ENCODE data around the gene RAX.

The RAX gene

DNA sequence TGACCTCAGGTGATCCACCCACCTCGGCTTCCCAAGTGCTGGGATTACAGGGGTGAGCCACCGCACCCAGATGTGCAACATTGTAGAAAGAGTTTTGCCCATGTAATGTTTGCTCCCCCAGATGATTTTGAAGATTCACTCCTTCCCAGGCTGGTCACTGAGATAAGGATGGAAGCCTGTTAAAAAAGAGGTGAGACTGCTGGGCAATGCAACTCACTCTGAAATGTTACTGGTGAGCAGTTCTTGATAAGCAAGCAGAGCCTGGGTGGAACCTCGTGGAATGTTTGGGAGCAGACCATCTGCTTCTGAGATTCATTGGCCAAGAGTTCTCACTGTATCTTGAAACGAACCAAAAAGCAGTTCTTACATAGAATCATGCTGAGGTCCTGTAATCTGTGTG, 33.6 kb downstream of the RAX start:
- no peak for DNase-seq

DNA sequence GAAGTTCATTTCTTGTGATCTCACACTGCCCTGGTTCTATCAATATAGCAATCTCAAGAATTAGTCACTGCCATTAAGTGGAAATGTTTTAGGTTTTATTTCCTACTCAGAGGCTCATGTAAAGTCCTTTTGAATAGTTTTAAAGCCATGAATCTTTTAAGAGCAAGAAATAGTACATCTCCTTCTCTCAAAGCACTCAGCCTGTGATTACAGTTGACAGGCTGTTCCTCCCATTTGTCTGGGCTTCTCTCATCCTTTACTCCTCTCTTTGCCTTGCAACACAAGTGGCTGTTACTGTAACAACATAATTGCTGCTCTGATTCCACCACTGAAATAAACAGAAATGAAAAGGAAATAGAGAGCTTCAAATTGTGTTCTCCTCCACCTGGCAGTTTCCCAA, 34.9 kb downstream of the RAX start:
- no peak for DNase-seq

DNA sequence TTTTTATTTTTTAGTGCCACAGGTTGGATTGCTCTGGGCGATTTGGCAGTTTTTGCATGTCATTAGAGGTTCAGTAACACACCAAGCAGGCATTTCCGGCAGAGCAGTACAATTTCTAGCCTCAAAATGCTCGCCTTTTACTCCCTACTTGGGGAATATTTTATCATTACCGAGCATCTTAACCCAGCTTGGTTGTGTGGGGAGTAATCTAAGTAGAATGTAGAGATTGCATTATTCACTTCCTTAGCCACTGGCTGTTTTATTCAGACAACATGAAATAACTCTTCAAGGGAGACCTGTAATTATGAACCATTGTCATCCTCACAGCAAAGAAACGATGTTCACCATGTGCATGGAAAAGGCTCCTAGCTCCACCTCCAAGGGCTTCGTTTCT, 40.2 kb downstream of the RAX start:
- DNase-seq, result no peak

DNA sequence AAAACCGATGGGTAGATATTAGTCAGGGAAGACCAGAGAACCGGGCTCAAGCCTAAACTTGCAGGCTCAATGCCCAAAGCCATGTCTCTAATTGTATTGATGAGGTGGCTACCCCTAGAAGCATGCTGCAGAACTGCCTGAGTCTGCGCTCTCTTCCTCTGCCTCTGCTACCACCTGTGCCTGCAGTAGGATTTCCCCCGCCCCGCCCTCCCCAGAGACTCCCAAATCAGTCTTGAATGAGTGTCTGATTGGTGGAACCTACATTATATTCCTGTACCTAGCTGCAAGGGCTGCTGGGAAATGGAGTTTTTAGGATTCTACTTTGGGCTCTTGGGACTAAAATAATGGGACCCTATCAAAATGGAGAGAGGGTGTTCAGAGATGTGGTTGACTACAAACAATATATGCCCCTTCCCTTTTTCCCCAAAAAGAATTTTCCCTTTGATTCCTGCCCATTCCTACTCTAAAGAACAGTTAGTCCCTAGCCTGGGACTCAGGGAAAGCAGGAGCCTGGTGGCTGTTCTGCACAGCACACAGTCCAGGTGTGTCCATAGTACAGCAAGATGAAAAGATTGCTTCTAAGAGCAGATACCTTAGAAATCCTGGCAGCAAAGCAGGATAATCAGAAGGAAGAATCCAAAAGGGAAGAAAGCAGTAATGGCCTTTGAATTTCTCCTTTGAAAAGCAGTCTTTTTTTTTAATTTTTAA, 40.8 kb downstream of the RAX start:
- DNase-seq, result no peak

DNA sequence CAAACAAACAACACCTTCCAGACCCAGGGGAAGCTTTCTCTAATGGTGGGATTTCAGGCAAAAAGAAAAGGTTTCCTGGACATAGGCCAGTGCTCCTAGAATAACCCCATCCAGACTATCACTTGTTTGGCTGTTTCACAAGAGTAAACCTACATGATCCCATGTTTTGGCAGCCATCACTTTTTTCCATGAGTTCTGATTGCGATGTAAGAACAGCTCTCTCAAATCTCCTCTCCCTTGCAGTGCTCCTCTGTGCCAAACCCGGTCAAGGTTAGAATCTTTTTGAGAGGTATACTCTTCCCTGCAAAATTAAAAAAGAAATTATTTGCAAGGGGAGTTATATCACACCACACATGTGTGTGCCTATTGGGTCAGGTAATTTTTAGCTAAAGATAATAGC, 41.4 kb downstream of the RAX start:
- DNase-seq, result no peak

DNA sequence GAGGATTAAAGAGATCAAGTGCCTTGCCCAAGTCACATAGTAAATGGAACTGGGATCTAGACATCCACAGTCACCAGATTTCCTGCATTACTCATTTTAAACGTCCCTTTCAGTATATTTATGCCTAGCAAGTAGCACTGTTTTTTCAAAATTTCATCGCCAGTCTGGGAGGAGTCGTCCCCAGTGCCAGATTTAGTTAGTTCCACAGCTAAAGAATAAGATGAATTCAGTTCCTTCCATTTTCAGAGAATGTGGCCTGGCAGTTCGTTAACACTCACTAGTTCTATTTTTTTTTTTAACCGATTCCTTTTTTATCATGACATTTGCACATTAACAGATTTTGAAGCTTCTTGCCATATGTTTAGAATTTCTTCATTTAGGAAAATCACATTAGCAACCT, 42.1 kb downstream of the RAX start:
- no peak for DNase-seq

DNA sequence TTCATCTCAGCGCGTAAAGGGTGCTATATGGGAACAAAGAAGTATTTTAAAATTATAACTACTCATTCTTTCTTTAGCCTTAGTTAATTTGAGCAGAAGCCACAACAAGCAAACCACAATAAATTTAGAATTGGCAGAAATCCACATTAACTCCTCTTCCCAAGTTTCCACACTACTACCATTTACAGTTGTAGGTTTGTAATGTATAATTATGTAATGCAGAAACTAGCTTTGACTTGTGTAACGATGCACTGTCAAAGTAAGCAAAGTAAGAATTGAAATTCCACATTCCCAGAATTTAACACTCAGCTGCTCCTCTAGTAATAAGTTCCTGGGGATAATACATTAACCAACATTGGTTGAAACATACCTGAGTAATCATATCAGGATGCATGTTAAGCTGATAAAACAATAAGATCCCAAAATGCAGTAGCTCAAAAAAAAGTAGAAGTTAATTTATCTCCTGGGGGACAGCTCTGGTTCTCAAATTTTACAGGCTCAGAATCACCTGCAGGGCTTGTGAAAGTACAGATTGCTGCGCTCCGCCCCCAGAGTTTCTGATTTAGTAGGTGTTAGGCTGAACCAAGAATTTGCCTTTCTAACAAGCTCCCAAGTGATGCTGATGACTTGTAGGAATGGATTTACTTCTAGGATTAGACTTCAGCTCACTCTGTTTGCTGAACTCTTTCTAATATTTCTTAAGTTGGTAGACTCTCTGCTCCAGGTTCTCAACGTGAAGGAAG, 43.4 kb downstream of the RAX start:
- DNase-seq, result no peak

DNA sequence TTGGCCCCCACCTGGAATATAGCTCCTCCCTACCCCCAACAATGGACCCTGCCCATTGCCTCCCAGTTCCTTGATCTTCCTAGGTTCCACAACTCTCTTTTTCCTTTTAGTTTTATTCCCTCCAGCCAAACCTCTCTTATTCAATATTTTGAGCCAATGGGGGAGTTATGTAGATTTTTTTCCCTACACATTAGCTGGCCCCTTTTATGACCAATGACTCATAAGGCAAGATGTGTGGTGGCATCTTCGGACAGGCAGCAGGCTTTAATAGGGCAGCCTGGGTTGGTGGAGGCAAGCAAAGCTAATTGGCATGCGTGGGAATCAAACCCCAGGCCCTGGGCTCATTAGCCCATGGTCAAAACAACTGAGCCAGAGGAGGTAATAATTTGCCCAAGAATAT, 44.1 kb downstream of the RAX start:
- DNase-seq, result no peak

DNA sequence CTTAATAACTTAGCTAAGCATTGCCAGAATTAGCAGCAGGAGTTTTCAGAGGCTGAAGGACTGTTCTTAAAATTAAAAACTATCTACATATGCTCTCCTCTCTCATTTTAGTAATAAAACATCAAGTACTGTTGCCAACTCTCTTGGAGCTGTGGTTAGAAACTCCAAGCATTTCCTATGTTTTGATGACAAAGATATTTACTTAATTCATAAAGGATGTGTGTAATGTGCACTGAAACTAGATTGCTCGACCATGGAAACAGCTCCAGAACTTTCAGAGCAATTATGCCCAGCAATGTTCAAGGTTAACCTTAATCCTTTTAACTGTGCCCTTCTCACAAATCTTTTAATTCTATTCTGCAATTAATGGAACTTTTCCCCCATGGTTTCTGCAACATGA, 44.9 kb downstream of the RAX start:
- DNase-seq, result no peak

DNA sequence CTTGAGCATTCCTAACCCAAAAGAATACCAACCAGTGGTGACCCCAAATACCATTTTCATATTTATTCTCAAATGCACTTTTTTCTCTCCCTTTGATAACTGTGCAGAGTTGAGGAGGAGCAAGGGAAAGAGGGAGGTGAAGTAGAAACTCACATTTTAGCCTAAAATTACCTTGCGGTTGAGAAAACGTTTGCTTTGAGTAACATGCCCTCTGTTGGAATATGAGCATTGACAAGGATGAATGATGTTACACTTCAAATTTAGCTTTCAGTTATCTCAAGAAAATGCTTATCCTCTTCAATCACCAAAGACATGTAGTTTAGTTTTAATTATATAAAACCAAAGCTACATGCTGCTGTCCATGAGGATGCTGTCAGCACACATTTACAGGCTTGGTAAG, 50.9 kb downstream of the RAX start:
- no peak for DNase-seq

DNA sequence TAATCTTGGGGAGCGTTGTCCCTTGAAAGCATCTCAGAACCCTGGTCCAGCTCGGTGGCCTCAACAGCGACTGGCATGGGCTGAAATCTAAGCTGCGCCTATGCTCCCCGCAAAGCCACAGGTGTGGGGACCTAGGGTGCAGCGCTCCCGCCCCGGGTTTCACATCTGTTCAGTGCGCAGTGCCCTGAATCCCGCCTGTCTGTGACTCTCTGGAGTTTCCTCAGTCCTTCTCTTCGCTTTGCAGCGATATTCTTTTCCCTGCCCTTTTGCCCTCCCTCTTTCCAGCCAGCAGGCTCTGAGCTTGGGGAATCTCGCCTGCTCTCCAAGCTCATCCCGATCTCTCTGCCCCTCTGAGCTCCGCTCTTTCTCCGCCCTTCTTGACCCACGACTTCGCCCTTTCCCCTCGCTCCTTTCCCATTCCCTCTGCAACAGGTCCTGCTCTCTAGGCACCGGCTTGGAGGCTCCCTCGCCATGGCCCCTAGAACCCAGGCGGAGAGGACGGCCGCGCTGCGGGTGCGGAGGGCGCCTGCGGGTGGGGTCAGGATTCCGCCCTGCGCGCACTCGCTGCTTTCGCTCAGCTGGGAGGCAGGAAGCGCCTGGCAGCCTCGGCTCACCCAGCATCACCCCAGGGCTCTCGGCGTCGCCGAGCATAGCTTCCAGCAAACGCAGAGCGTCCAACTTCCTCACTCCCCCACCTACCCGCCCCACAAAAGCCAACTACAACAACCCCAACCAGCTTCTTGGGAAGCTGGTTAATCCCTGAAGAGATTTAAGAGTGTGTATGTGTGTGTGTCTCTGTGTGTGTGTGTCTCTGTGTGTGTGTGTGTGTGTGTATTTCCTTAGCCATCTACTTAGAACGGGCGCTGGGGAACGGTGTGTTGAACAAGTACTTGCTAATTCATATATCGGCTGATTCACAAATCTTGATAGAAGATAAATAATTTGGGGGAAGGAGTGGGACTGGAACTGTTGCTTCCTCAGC, 52.2 kb downstream of the RAX start:
- DNase-seq, result no peak

DNA sequence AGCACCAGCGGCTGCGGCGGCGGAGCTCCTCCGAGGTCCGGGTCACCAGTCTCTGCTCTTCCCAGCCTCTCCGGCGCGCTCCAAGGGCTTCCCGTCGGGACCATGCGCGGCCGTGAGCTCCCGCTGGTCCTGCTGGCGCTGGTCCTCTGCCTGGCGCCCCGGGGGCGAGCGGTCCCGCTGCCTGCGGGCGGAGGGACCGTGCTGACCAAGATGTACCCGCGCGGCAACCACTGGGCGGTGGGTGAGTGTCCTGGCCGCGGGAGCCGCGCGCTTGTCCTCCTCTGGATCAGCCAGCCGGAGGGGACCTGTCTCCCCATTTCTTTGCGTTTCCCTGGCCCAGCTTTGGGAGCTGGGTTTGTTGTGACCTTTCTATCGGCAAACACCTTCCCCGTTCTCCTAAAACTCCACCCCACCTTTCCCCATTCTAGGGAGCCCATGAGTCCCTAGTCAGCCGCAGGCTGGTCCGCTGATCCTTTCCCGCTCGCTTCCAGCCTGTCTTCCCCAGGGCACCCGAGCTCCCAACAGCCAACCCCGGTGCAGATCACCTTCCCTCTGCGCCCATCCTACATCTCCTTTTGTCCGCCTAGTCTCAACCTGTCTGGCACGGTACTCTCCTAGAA, 53.0 kb downstream of the RAX start:
- DNase-seq, result no peak

DNA sequence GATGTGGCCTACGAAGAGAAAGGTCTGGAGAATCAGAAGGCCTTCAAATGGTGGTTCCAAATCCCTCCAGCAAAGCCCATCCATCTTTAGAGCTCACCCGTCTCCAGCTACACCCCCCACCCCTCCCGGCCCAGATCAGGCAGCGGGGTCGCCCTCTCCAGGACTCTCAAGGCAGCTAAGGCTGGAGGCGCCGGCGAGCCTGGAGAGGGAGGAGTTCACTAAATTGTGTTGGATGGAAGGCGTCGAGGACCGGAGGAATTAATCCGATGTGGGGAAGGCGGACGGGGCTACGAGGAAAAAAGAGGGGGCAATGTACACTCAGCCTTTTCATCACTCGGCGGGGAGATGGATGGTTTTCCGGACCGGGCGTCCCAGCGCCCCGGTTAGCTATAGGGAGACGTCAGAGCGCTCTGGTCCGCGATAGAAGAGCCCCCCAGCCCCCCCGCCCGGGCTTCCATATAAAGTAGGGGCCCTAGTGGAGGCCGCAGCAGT, 53.5 kb downstream of the RAX start, which contains the start of gene GRP:
GRP (plus strand) TSS at position 487 of the 492 bp plus-strand sequence. CDS start 108 bp downstream, outside the sequence.
- no peak for DNase-seq

DNA sequence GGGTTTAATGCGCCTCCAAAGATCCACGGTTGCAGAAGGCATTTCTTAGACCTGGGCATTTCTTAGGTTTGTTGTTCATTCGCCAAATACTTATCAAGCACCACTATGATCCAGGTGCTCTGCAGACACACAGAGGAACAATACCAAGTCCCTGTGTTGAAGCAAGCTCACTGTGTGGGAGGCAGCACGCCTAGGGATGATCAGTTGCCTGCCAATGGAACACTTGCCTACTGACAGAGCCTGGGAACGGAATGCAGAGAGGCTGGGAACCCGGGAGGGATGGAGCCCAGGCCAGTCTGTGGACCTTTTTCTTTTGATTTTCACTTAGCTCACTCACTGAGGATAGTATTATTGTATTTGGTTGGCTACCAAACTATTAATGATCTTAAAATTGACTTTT, 55.2 kb downstream of the RAX start:
- DNase-seq, result no peak
